GM04504 (cell line): ENCODE data around the gene PDZD7.

Experiments used
- DNase-seq: peaks from one replicate; pipeline ENCODE4 v3.0.0-alpha.2; 2012; ENCODE audit warnings: low read depth

The PDZD7 gene

GRCh38 chr10:101061624-101062231 is 30.8 kb upstream of the PDZD7 start, which contains the start of gene KAZALD1:
TSS of gene KAZALD1 (plus strand) at chr10:101061989. CDS start at chr10:101062593, 604 bp downstream.
- DNase-seq = no peak

- peak; percentile 77 for DNase-seq
Measured at GRCh38 chr10:101060951-101061623, 30.2 kb upstream of the PDZD7 start.

- peak; percentile 91 for DNase-seq
Measured at GRCh38 chr10:101060036-101060950, 29.4 kb upstream of the PDZD7 start.

- DNase-seq = no peak
Measured at GRCh38 chr10:101056365-101057151, 25.6 kb upstream of the PDZD7 start.

- DNase-seq = no peak
Measured at GRCh38 chr10:101055411-101055810, 24.5 kb upstream of the PDZD7 start.

GRCh38 chr10:101054876-101055275 is 23.9 kb upstream of the PDZD7 start:
- no peak for DNase-seq

- no peak for DNase-seq
Measured at GRCh38 chr10:101054351-101054750, 23.4 kb upstream of the PDZD7 start.

GRCh38 chr10:101053516-101053915 is 22.6 kb upstream of the PDZD7 start:
- DNase-seq = no peak

GRCh38 chr10:101052285-101052684 is 21.4 kb upstream of the PDZD7 start:
- no peak for DNase-seq

- no peak for DNase-seq
Measured at GRCh38 chr10:101050208-101051069, 19.5 kb upstream of the PDZD7 start.

GRCh38 chr10:101047961-101048892 is 17.3 kb upstream of the PDZD7 start:
- no peak for DNase-seq

- no peak for DNase-seq
Measured at GRCh38 chr10:101047268-101047667, 16.3 kb upstream of the PDZD7 start.

GRCh38 chr10:101046332-101047238 is 15.7 kb upstream of the PDZD7 start:
- no peak for DNase-seq

GRCh38 chr10:101044117-101044516 is 13.2 kb upstream of the PDZD7 start:
- no peak for DNase-seq

GRCh38 chr10:101043363-101043707 is 12.4 kb upstream of the PDZD7 start:
- DNase-seq = no peak

GRCh38 chr10:101042667-101043362 is 11.9 kb upstream of the PDZD7 start:
- DNase-seq = peak; percentile 92

GRCh38 chr10:101042118-101042517 is 11.2 kb upstream of the PDZD7 start:
- DNase-seq = no peak

GRCh38 chr10:101041252-101041761 is 10.4 kb upstream of the PDZD7 start:
- peak; percentile 76 for DNase-seq
